HG02610 (cell line): ENCODE measurements around the gene ETF1.

Source experiments
- ATAC-seq: cut with Tn5 transposase; IDR thresholded peaks from one replicate; pipeline ENCODE4 v1.9.1; 2021; ENCODE audit warnings: mild to moderate bottlenecking, moderate library complexity; ENCODE audit not compliant: unreplicated experiment

ETF1 gene

GRCh38 chr5:138563340-138564118 is 20.5 kb upstream of the ETF1 start:
- no peak for ATAC-seq

DNA sequence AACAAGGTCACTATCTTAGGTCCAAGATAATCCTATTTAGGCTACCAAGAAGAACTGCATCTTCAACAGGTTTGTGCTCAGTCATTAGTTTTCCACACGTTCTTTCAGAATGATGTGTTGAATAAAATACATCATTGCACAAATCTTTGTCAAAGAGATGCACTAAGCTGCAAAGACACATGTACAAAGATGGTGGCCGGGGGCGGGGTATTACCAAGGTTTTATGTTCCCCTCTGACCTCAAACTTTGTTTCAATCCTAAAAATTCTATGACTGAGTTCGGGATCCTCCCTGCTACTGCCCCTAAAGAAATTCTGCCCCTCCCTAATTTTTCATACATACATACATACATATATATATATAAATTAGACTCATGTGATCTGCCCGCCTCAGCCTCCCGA is 17.9 kb upstream of the ETF1 start:
- ATAC-seq = no peak

- ATAC-seq = no peak
Observed at GRCh38 chr5:138559937-138560336, 16.9 kb upstream of the ETF1 start.

DNA sequence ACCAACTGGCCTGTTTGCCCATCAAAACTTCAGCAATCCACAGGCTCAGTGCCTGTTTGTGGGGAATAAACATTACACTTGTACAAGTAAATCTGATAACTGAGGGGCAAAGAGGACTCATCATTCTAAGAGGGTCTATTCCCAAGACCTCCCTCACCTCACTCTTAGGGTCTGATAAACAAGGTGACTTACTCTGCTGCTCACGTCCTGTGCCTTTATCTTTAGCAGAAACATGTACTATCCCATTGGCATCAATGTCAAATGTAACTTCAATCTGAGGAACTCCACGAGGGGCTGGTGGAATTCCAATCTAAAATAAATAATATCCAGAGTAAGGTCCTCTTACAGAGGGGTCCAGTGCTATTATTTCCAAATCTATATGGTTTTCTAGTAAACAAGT is 14.6 kb upstream of the ETF1 start:
- ATAC-seq = no peak

- no peak for ATAC-seq
Observed at GRCh38 chr5:138554143-138554542, 11.1 kb upstream of the ETF1 start.

DNA sequence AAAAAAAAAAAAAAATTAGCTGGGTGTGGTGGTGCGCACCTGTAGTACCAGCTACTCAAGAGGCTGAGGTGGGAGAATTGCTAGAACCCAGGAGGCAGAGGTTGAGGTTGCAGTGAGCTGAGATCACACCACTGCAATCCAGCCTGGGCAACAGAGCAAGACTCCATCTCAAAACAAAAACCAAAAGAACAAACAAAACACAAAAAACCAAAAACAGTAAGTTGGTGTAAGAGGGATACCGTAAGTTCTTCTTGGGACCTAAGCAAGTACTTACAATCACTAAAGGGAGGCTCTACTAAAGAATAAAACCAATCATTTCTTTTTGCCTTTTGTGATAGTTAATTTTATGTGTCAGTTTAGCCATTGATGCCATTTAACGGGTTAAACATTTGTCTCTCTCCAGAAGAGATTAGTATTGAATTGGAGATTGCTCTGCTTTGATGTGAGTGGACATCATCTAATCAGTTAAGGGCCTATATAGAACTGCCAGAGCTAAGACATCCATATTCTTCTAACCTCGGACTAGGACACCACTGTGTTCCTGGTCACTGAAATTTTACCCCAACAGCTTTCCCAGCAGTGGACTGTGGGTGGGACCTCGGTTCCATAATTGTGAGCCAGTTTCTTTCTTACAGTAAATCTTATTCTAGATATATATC is 10.5 kb upstream of the ETF1 start:
- ATAC-seq = no peak

DNA sequence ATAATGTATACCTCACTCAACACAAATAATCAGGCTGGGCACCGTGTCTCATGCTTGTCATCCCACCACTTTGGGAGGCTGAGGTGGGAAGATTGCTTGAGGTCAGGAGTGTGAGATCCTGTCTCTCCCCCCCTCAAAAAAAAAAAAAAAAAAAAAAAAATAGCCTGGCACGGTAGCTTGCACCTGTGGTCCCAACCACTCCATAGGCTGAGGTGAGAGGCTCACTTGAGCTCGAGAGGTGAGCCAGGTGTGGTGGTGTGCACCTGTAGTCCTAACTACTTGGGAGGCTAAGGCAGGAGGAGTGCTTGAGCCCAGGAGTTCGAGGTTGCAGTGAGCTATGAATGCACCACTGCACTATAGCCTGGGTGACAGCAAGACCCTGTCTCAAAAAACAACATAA is 9.6 kb upstream of the ETF1 start:
- ATAC-seq = no peak

- ATAC-seq = no peak
Observed at GRCh38 chr5:138549414-138549813, 6.4 kb upstream of the ETF1 start.

DNA sequence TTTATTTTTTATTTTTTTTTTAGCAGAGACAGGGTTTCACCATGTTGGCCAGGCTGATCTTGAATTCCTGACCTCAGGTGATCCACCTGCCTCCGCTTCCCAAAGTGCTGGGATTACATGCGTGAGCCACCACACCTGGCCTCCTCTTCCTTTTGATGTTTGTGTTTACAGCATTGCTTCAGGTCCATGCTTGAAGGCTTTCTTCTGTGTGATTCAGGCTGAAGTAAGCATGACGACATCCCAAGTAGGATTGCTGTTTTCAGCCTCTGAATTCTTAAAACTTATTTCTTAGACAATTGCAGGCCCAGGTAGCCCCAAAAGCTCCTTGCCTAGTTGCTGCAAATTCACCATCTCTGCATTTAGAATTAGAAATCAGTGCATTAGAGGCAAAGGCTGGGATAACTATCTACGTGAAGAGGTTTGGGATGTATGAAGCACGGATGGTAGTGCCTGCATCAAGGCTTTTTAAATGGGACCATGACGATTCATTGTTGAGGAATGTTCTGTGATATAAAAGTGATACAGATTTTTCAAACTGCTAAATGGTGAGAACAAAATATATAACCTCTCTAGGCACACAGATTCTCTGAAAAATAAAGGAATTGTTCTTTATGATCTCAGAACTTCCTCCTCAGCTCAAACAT is 3.0 kb upstream of the ETF1 start:
- no peak for ATAC-seq

GRCh38 chr5:138544181-138545134 is 1.4 kb upstream of the ETF1 start:
- no peak for ATAC-seq

- peak; percentile 46 for ATAC-seq
Observed at GRCh38 chr5:138543730-138544104, 681 bp upstream of the ETF1 start.

DNA sequence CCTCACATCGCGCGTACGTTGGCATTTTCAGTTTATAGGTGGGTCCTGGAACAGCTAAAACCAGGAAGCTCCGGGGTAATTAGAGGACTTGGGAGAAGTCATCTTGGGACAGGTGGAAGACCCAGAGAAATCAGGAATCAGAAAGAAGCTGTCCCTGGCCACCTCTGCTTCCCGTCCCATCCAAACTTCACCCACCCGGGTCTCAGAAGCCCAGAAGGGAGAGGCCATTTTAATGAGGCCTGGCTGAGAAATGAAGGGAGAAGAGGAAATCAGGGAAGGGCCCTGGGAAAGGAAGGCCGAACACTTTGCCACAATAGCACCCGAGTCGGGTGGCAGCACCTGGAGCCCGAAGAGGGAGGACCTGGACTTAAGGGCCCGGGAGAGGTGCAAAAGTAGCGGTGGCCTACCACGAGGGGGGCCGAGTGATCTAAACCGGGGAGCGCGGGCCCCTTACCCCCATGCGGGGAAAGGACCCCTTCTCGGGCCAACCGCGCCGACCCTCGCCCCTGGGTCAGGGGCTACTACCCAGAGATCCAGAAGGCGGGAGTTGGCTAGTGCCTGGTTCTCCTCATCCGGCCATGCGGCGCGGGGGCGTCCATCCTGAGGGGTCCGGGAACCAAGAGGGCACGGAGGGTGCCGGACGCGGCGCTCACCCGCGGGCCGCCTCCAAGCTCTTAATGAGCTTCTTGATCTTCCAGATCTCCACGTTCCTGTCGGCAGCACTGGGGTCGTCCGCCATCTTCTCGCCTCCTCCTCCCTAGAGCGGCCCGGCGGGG is 668 bp downstream of the ETF1 start:
- no peak for ATAC-seq

DNA sequence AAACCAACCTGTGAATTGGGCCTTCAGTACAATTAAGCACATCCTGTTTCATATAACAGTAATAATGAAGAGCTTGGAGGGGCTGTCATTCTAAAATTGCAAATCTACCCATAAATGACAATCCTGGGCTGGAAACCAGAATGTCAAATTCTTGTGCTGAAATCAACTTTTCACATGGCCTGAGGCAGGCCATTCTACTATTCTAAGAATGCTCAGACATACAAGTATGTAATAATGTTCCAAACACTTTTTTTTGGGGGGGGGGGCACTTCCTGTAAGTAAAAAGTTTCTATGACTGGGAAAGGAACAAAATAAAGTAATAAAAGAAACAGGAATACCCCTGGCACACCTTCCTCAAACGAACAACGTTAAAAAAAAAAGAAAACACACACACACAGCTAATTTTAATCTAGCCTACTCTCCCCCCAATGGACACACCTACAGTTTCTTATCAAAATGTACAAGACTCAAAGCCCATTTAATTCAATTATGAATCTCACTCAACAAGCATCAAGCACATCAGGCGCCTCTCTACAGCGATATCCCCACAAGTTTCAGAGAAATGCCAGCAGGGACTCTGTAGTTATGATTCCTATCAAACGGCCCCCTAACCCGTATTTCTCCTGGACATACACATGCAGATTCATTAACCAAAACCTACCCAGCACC is 1.4 kb downstream of the ETF1 start:
- no peak for ATAC-seq

GRCh38 chr5:138539791-138540190 is 3.2 kb downstream of the ETF1 start:
- no peak for ATAC-seq

DNA sequence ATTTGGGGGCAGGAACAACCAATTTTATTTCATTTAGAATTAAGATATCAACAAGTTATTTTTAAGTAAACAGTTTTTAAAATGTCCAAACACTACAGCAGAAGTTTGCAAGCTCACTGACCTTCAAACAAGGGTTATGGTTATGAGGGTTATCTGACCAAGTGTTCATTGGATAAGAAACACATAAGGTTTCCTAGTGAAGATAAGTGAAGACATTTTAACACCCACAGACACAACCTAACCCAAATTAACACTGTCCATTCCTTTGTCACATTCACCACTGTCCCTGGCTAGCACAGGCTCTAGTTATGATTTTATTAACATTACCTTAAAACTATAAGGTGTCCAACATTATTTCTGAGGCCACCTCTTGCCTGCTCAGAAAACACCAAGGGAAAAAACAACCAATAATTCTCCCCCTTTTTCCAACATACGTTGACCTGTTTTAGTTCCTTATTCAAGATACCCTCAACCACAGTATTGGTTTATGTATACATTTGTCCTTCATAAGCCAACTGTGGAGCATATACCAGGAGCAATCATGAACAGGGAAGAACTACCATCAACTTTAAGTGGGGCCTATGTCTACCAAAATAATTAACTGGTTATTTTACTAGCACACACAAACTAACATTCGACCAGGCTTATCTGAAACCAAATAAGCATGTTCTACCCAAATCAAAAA is 4.0 kb downstream of the ETF1 start:
- no peak for ATAC-seq

GRCh38 chr5:138536665-138537315 is 6.2 kb downstream of the ETF1 start:
- no peak for ATAC-seq

GRCh38 chr5:138536215-138536614 is 6.8 kb downstream of the ETF1 start:
- no peak for ATAC-seq
